Hepatocyte (in vitro differentiated cells): ENCODE data around the gene OR1L8. TPM values are rescaled to one million over a fixed set of nuclear protein-coding genes. Genes with fewer than 3 reads are reported as not detected.
"Not testable (repeated sequence)": the region's sequence is repeated elsewhere in the genome, so short reads cannot be mapped to it uniquely, and the experiment has no call there.

Experiments
- DNase-seq: peaks from one replicate; pipeline ENCODE4 v3.0.0-alpha.2; 2016; ENCODE audit warnings: low spot score
- H2AFZ ChIP-seq: fragments of 200-600 bp; sonication (generic); 2 replicates; pipeline ENCODE4 v1.6.0; 2016; ENCODE audit warnings: antibody characterized with exemption, mild to moderate bottlenecking
- H3K27ac ChIP-seq: fragments of 200-600 bp; sonication (generic); 2 replicates; pipeline ENCODE4 v1.5.1; 2016; ENCODE audit warnings: mild to moderate bottlenecking
- H3K27me3 ChIP-seq: fragments of 200-600 bp; sonication (generic); 2 replicates; pipeline ENCODE4 v1.6.1; 2016
- H3K36me3 ChIP-seq: fragments of 200-600 bp; sonication (generic); replicated peaks from 2 replicates; pipeline ENCODE4 v1.5.1; 2016; ENCODE audit warnings: low read depth; ENCODE audit not compliant: insufficient read depth
- H3K4me1 ChIP-seq: fragments of 200-600 bp; sonication (generic); 2 replicates; pipeline ENCODE4 v1.5.1; 2016; ENCODE audit warnings: mild to moderate bottlenecking, moderate library complexity; ENCODE audit not compliant: insufficient read depth
- H3K4me2 ChIP-seq: fragments of 200-600 bp; sonication (generic); 2 replicates; pipeline ENCODE4 v1.6.0; 2016
- H3K4me3 ChIP-seq: fragments of 200-600 bp; sonication (generic); 2 replicates; pipeline ENCODE4 v1.5.1; 2016; ENCODE audit warnings: mild to moderate bottlenecking
- H3K79me2 ChIP-seq: fragments of 200-600 bp; sonication (generic); 2 replicates; pipeline ENCODE4 v1.6.0; 2017; ENCODE audit warnings: mild to moderate bottlenecking
- H3K9me2 ChIP-seq: fragments of 200-600 bp; sonication (generic); replicated peaks from 2 replicates; pipeline ENCODE4 v1.6.0; 2017; ENCODE audit warnings: mild to moderate bottlenecking; ENCODE audit not compliant: insufficient read depth
- H3K9me3 ChIP-seq: fragments of 200-600 bp; sonication (generic); 2 replicates; pipeline ENCODE4 v1.5.1; 2016; ENCODE audit warnings: low read depth, mild to moderate bottlenecking
- H4K20me1 ChIP-seq: fragments of 200-600 bp; sonication (generic); 2 replicates; pipeline ENCODE4 v1.6.0; 2016; ENCODE audit warnings: mild to moderate bottlenecking; ENCODE audit not compliant: insufficient read depth, poor library complexity, severe bottlenecking
- EZH2 ChIP-seq: fragments of 200-600 bp; sonication (generic); IDR thresholded peaks from 2 replicates; pipeline ENCODE4 v1.6.1; 2016; ENCODE audit warnings: antibody characterized with exemption, mild to moderate bottlenecking, borderline replicate concordance
- EZH2phosphoT487 ChIP-seq: fragments of 200-600 bp; sonication (generic); IDR thresholded peaks from one replicate; pipeline ENCODE4 v1.6.1; 2018; ENCODE audit warnings: antibody characterized with exemption, mild to moderate bottlenecking, low read depth, moderate library complexity; ENCODE audit not compliant: unreplicated experiment, severe bottlenecking
- WGBS: methylation state at CpG from one replicate; pipeline ENCODE4 v1.1.6; 2016; ENCODE audit warnings: low lambda C conversion rate; ENCODE audit errors: missing lambda C conversion rate; 5-methylcytosine and 5-hydroxymethylcytosine counted together
- polyA plus RNA-seq: library from polyadenylated mRNA; unstranded; fragments of >200 nt; fragmentation: Nextera tagmentation; extraction: Ambion mirVana; gene quantifications from 2 replicates; pipeline ENCODE4 v1.2.1, GENCODE V29; 2016
- total RNA-seq: library from RNA; depleted of rRNA; stranded (reverse); fragments of >200 nt; gene quantifications from 2 replicates; pipeline ENCODE4 v1.2.3, GENCODE V29; 2014
- TF ChIP-seq, protein P1 (sequence below): fragments of 200-600 bp; sonication (generic); IDR thresholded peaks from 2 replicates; pipeline ENCODE4 v1.5.1; 2016; ENCODE audit warnings: antibody characterized with exemption, mild to moderate bottlenecking; ENCODE audit not compliant: poor library complexity

The OR1L8 gene
- total and polyA plus RNA-seq, 2 experiments from 2014 or later: not detected

DNA sequence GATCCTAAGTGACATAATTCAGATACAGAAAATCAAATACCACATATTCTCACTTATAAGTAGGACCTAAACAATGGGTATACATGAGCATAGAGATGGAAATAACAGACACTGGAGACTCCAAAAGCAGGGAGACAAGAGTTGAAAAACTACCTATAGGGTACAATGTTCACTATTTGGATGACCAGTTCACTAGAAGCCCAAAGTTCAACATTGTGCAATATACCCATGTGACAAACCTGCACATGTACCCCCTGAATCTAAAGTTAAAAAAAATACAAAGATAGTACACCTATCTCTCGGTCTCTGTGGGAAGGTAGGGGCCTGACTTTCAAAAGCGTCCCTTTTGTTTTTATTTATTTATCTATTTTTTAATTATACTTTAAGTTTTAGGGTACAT is 44.4 kb downstream of the OR1L8 start:
- 52% methylated on average over 2 of the region's 2 CpGs for WGBS
- Histone ChIP-seq H4K20me1 (no peaks in the 10 kb centered on the region), H3K4me1 (no peaks in the 10 kb centered on the region), H3K9me2 (no peaks in the 10 kb centered on the region), H3K36me3 (no peaks in the 10 kb centered on the region), H3K4me3 (no peak overlapping the region), H3K79me2 (no peaks in the 10 kb centered on the region), H3K4me2 (no peak overlapping the region), H2AFZ (no peak overlapping the region), H3K27me3 (no peaks in the 10 kb centered on the region), H3K27ac (no peak overlapping the region), H3K9me3 (no peaks in the 10 kb centered on the region)
- TF ChIP-seq, protein P1, sequence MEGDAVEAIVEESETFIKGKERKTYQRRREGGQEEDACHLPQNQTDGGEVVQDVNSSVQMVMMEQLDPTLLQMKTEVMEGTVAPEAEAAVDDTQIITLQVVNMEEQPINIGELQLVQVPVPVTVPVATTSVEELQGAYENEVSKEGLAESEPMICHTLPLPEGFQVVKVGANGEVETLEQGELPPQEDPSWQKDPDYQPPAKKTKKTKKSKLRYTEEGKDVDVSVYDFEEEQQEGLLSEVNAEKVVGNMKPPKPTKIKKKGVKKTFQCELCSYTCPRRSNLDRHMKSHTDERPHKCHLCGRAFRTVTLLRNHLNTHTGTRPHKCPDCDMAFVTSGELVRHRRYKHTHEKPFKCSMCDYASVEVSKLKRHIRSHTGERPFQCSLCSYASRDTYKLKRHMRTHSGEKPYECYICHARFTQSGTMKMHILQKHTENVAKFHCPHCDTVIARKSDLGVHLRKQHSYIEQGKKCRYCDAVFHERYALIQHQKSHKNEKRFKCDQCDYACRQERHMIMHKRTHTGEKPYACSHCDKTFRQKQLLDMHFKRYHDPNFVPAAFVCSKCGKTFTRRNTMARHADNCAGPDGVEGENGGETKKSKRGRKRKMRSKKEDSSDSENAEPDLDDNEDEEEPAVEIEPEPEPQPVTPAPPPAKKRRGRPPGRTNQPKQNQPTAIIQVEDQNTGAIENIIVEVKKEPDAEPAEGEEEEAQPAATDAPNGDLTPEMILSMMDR: no peak
- TF ChIP-seq EZH2phosphoT487 (no peak), EZH2 (no peak)
- no peak for DNase-seq

DNA sequence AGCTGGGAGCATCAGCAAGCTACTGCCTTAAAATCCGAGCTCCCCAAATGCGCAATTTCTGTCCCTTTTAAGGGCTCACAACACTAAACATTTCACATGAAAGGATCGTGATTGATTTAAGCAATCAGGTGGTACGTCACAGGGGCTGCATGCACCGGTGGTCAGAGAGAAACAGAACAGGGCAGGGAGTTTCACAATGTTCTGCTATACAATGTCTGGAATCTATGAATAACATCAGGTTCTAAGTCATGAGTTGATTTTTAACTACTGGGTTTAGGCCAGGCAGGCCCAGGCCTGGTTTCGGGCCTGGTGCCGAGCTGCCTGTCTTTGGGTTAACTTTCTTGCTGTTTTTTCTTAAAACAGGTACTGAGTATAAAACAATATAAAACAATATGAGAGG is 46.1 kb downstream of the OR1L8 start:
- H3K79me2 ChIP-seq, H3K4me3 ChIP-seq, H3K27me3 ChIP-seq, H3K4me2 ChIP-seq, DNase-seq, H3K27ac ChIP-seq, H3K9me3 ChIP-seq, H4K20me1 ChIP-seq, H3K4me1 ChIP-seq, H2AFZ ChIP-seq, H3K36me3 ChIP-seq, H3K9me2 ChIP-seq: not testable (repeated sequence)
- WGBS: 47% methylated on average over 7 of the region's 7 CpGs

DNA sequence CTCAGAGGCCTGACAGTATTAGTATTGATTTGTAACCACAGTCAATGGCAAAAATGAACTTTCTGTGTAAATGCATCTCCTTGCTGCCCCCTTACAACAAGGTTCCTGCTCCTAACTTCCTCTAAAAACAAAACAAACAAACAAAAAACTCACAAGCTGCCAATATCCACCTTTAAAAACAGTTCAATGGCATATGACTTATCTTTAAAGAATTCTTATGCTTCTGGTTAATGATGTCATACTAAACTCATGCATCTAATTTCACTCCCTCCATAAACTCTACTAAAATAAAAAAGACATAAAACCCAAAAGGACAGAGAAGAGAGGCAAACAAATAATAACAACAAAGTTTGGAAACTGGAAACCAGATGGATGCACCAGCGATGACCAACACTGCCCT is 47.0 kb downstream of the OR1L8 start:
- H3K9me3 ChIP-seq: no peaks in the 10 kb centered on the region
- no peak overlapping the region for H3K4me2 ChIP-seq
- H3K36me3 ChIP-seq: no peaks in the 10 kb centered on the region
- H3K79me2 ChIP-seq: no peaks in the 10 kb centered on the region
- H4K20me1 ChIP-seq: no peaks in the 10 kb centered on the region
- WGBS: 78% methylated on average over 1 of the region's 1 CpG
- no peaks in the 10 kb centered on the region for H3K9me2 ChIP-seq
- H3K4me1 ChIP-seq: no peaks in the 10 kb centered on the region
- H3K27me3 ChIP-seq: no peaks in the 10 kb centered on the region
- no peak overlapping the region for H3K4me3 ChIP-seq
- H2AFZ ChIP-seq: no peak overlapping the region
- DNase-seq: no peak
- no peak overlapping the region for H3K27ac ChIP-seq
- no peak for TF ChIP-seq EZH2phosphoT487
- TF ChIP-seq, protein P1: no peak
- TF ChIP-seq EZH2: no peak

DNA sequence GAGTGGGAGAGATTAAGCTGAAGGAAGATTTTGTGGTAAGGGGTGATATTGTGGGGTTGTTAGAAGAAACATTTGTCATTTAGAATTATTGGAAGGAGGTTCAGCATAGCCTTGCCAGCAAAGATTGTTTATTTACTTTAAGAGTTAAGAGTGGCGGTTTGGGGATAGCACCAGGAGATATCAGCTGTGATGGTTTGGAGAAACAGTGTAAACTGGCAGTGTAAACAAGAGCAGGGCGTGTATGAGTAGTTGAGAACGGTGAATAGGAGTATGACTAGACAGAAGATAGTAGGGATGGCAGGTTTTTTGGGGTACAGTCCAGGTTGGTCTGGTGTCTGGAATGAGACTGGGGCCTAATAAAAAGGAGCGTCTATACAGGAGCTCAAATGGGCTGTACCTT is 52.0 kb downstream of the OR1L8 start:
- H3K27ac ChIP-seq, H3K9me2 ChIP-seq, H4K20me1 ChIP-seq, H2AFZ ChIP-seq, DNase-seq, H3K4me2 ChIP-seq, H3K4me1 ChIP-seq, H3K36me3 ChIP-seq, H3K9me3 ChIP-seq, H3K27me3 ChIP-seq, H3K79me2 ChIP-seq, H3K4me3 ChIP-seq: not testable (repeated sequence)
- 55% methylated on average over 4 of the region's 4 CpGs for WGBS

DNA sequence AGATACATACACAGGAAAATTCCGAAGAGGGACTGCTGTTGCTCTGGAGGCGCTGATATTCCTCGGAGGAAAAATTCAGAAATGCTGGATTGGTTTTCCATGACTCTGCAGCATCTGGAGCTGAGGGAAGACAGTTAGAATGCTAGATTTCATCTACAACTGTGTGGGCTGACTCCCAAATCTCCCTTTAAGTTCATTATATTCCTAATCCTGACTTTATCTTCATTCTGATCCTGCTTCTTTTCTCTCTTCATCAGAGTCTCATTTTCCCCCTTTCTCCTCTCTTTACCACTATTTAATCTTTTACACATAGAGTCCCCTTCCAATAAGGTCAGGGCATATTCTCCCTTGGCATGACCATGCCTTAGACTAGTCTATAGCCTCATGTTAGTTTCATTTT is 56.0 kb downstream of the OR1L8 start, which contains the start of gene OR1N1:
Gene OR1N1 (minus strand): TSS at position 101 of the 400 bp plus-strand sequence. CDS start 0 bp downstream, at position 101.
- no peaks in the 10 kb centered on the region for H3K79me2 ChIP-seq
- no peak within 1 kb of the TSS for H3K27ac ChIP-seq
- no peaks in the 10 kb centered on the region for H3K27me3 ChIP-seq
- H3K36me3 ChIP-seq: no peaks in the 10 kb centered on the region
- H4K20me1 ChIP-seq: no peaks in the 10 kb centered on the region
- H3K9me3 ChIP-seq: no peaks in the 10 kb centered on the region
- no peaks in the 10 kb centered on the region for H3K4me1 ChIP-seq
- no peak within 1 kb of the TSS for H3K4me2 ChIP-seq
- no peaks in the 10 kb centered on the region for H3K9me2 ChIP-seq
- H3K4me3 ChIP-seq: no peak within 1 kb of the TSS
- H2AFZ ChIP-seq: no peak within 1 kb of the TSS
- DNase-seq: no peak
- WGBS: 82% methylated on average over 3 of the region's 3 CpGs
- TF ChIP-seq EZH2phosphoT487: no peak
- TF ChIP-seq EZH2: no peak
- TF ChIP-seq, protein P1: no peak
